GM12878 (cell line): ENCODE results near the gene PLA2G4A. TPM values are rescaled to one million over a fixed set of nuclear protein-coding genes. Genes with fewer than 3 reads are reported as not detected.

Source experiments
- ATAC-seq: fragments of 200-7000 bp; cut with Tn5 transposase; 3 replicates; pipeline ENCODE4 v1.9.1; 2020; ENCODE audit warnings: mild to moderate bottlenecking, moderate library complexity
- BruUV-seq: library from RNA; stranded (reverse); fragments of 400-500 nt; replicated peaks from 2 replicates; lab custom pipeline; 2021; lab: Mats Ljungman, UMichigan
- CTCF ChIA-PET: fragments of 300-600 bp; sonication (Branson Sonifier 250); formaldehyde crosslinking; extraction: SDS; loops from one replicate; lab custom pipeline; 2021; ENCODE audit warnings: inconsistent platforms; lab: Yijun Ruan, JAX
- POLR2A ChIA-PET: fragments of 350-600 bp; formaldehyde crosslinking; extraction: SDS; loops from one replicate; lab custom pipeline; 2021; ENCODE audit warnings: inconsistent platforms; lab: Charles Lee
- RAD21 ChIA-PET: fragments of 300-600 bp; sonication (Branson Sonifier 250); formaldehyde crosslinking; loops from one replicate; lab custom pipeline; 2023; ENCODE audit warnings: antibody characterized with exemption; ENCODE audit not compliant: unreplicated experiment; lab: Charles Lee
- SMC1A ChIA-PET: fragments of 300-600 bp; sonication (Branson Sonifier 250); formaldehyde crosslinking; loops from one replicate; lab custom pipeline; 2023; ENCODE audit not compliant: unreplicated experiment, uncharacterized antibody; lab: Charles Lee
- DNase-seq: peaks from one replicate; pipeline ENCODE4 v3.0.0-alpha.2; 2011; ENCODE audit warnings: low read depth, low spot score
- FAIRE-seq: peaks from 3 replicates; lab custom pipeline; 2011; peaks lifted over from hg19 to GRCh38; lab: Jason Lieb, UNC
- H2AFZ ChIP-seq: 2 replicates; pipeline ENCODE4 v1.6.0; 2011; ENCODE audit warnings: low read depth, low read length, control low read depth; ENCODE audit not compliant: control insufficient read depth
- H3K27ac ChIP-seq: 2 replicates; pipeline ENCODE4 v1.5.1; 2011; ENCODE audit warnings: control low read depth; ENCODE audit not compliant: control insufficient read depth, insufficient read depth
- H3K27me3 ChIP-seq, 2 experiments: replicated peaks in 1 of 2; 2 replicates each; pipeline versions ENCODE4 v1.6.0 to v1.6.1; 2011; ENCODE audit warnings: low read length in 1 of 2; ENCODE audit not compliant: control insufficient read depth in 2 of 2, insufficient read depth in 2 of 2
- H3K36me3 ChIP-seq, 2 experiments: 2 replicates each; pipeline ENCODE4 v1.5.1; 2011; ENCODE audit warnings: low read length in 1 of 2; ENCODE audit not compliant: control insufficient read depth in 2 of 2, insufficient read depth in 2 of 2
- H3K4me1 ChIP-seq: 2 replicates; pipeline ENCODE4 v1.6.1; 2011; ENCODE audit warnings: mild to moderate bottlenecking, low read length, moderate library complexity, mixed read lengths; ENCODE audit not compliant: control insufficient read depth, insufficient read depth
- H3K4me2 ChIP-seq: 2 replicates; pipeline ENCODE4 v1.6.0; 2011; ENCODE audit warnings: control low read depth; ENCODE audit not compliant: control insufficient read depth, insufficient read depth
- H3K4me3 ChIP-seq: fragments of 200-600 bp; sonication (generic); 2 replicates; pipeline ENCODE4 v1.5.1; 2016
- H3K79me2 ChIP-seq: 2 replicates; pipeline ENCODE4 v1.6.0; 2011; ENCODE audit warnings: low read length; ENCODE audit not compliant: control insufficient read depth, insufficient read depth
- H3K9ac ChIP-seq: 2 replicates; pipeline ENCODE4 v1.8.0; 2011; ENCODE audit warnings: low read length, control low read depth, mixed read lengths; ENCODE audit not compliant: control insufficient read depth, insufficient read depth
- H3K9me3 ChIP-seq: replicated peaks from 3 replicates; pipeline ENCODE4 v1.5.1; 2011; ENCODE audit warnings: mild to moderate bottlenecking, low read length; ENCODE audit not compliant: control insufficient read depth, insufficient read depth
- H4K20me1 ChIP-seq: 2 replicates; pipeline ENCODE4 v1.6.0; 2011; ENCODE audit not compliant: control insufficient read depth, insufficient read depth
- CBX3 ChIP-seq: fragments of 200-600 bp; sonication (generic); IDR thresholded peaks from 2 replicates; pipeline ENCODE4 v1.6.1; 2016; ENCODE audit warnings: low read depth, borderline replicate concordance
- CHD1 ChIP-seq: IDR thresholded peaks from 2 replicates; pipeline ENCODE4 v1.6.1; 2012; ENCODE audit warnings: low read depth, low read length, improper control_type of control experiment
- CUX1 ChIP-seq: IDR thresholded peaks from 2 replicates; pipeline ENCODE4 v1.6.1; 2012; ENCODE audit warnings: improper control_type of control experiment, low read depth, low read length; ENCODE audit not compliant: insufficient replicate concordance
- EED ChIP-seq: sonication (generic); IDR thresholded peaks from 2 replicates; pipeline ENCODE4 v1.6.1; 2016; ENCODE audit warnings: antibody characterized with exemption, low read depth
- EZH2 ChIP-seq: IDR thresholded peaks from 2 replicates; pipeline ENCODE4 v1.6.1; 2012; ENCODE audit warnings: low read depth, mild to moderate bottlenecking, control low read depth, inconsistent platforms, low read length, borderline replicate concordance; ENCODE audit not compliant: control insufficient read depth
- GATAD2B ChIP-seq: fragments of 450-650 bp; conservative IDR thresholded peaks from 2 replicates; pipeline ENCODE4 v1.6.1; 2017; ENCODE audit warnings: low read depth, mild to moderate bottlenecking, moderate library complexity
- HDGF ChIP-seq: fragments of 450-650 bp; IDR thresholded peaks from 2 replicates; pipeline ENCODE4 v1.6.1; 2016; ENCODE audit warnings: antibody characterized with exemption
- HSF1 ChIP-seq: fragments of 150-350 bp; IDR thresholded peaks from 2 replicates; pipeline ENCODE4 v1.6.1; 2014; ENCODE audit warnings: mild to moderate bottlenecking, low read depth, low read length
- IKZF2 ChIP-seq, 2 experiments: fragments of 450-650 bp; IDR thresholded peaks; 2 replicates each; pipeline ENCODE4 v1.6.1; 2017; ENCODE audit warnings: mild to moderate bottlenecking in 2 of 2, moderate library complexity in 2 of 2
- KAT2A ChIP-seq: conservative IDR thresholded peaks from 2 replicates; pipeline ENCODE4 v1.6.1; 2011; ENCODE audit warnings: low read depth, low read length; ENCODE audit not compliant: control insufficient read depth
- MTA2 ChIP-seq: fragments of 450-650 bp; IDR thresholded peaks from 2 replicates; pipeline ENCODE4 v1.6.1; 2016; ENCODE audit warnings: low read depth, mild to moderate bottlenecking, moderate library complexity
- RELB ChIP-seq: fragments of 450-650 bp; IDR thresholded peaks from 2 replicates; pipeline ENCODE4 v1.6.1; 2017; ENCODE audit warnings: low read depth, mild to moderate bottlenecking, moderate library complexity
- RFX5 ChIP-seq: IDR thresholded peaks from 2 replicates; pipeline ENCODE4 v1.6.1; 2011; ENCODE audit warnings: low read depth, low read length, improper control_type of control experiment
- SMC3 ChIP-seq: IDR thresholded peaks from 2 replicates; pipeline ENCODE4 v1.6.1; 2011; ENCODE audit warnings: low read length, improper control_type of control experiment, borderline replicate concordance
- SUPT20H ChIP-seq: IDR thresholded peaks from 2 replicates; pipeline ENCODE4 v1.6.1; 2011; ENCODE audit warnings: low read depth, mild to moderate bottlenecking, low read length, moderate library complexity, borderline replicate concordance; ENCODE audit not compliant: control insufficient read depth
- TCF7 ChIP-seq: IDR thresholded peaks from 2 replicates; pipeline ENCODE4 v1.6.1; 2014; ENCODE audit warnings: antibody characterized with exemption, borderline replicate concordance
- WGBS: methylation state at CpG from one replicate; pipeline ENCODE4 v1.1.6; 2016; ENCODE audit warnings: low lambda C conversion rate; ENCODE audit not compliant: insufficient replicate concordance, insufficient coverage; ENCODE audit errors: missing lambda C conversion rate; 5-methylcytosine and 5-hydroxymethylcytosine counted together
- in situ Hi-C: fragments of 300-500 bp; cut with MboI; formaldehyde crosslinking; loops from 9 replicates; pipeline ENCODE4 v1.14.3; 2018; ENCODE audit warnings: mixed read lengths
- intact Hi-C: fragments of 100-400 bp; cut with micrococcal nuclease; formaldehyde crosslinking; loops from one replicate; pipeline ENCODE4 v1.14.2; 2022; ENCODE audit not compliant: unreplicated experiment
- polyA plus RNA-seq, 11 experiments: library from polyadenylated mRNA; depleted of rRNA in 4 of 11; unstranded in 6 of 11; stranded (reverse) in 5 of 11; fragments of >200 nt; fragmentation: Nextera tagmentation in 4 of 11; fragmentation: Illumina TruSeq in 1 of 11; extraction: Ambion mirVana in 4 of 11; extraction: Trizol in 1 of 11; gene quantifications; 1 replicate in 1 of 11; 2 replicates in 10 of 11; pipeline versions ENCODE4 v1.2.1 to v1.2.3, GENCODE V29; 2011 to 2016; ENCODE audit warnings: inconsistent platforms in 2 of 11, missing spikeins in 2 of 11, low read depth in 1 of 11
- total RNA-seq, 4 experiments: library from RNA; depleted of rRNA in 3 of 4; stranded (reverse); fragments of >200 nt in 3 of 4; fragmentation: Illumina TruSeq in 1 of 4; extraction: Trizol in 1 of 4; gene quantifications; 2 replicates each; pipeline versions ENCODE4 v1.2.1 to v1.2.3, GENCODE V29; 2013 to 2021

PLA2G4A gene
- total and polyA plus RNA-seq, 10 of the 15 experiments (the other 5 are each of a cell fraction or from before 2014, with no cell fraction given): 0.70 to 3.3 (median 1.5) TPM; not detected in 1

- TF ChIP-seq CUX1 (no peak), GATAD2B (no peak), RFX5 (no peak), EZH2 (no peak), MTA2 (no peak)
These were observed 174.6 kb downstream of the PLA2G4A start (continued) for GRCh38 chr1:187003353-187003752.

- H3K36me3 ChIP-seq: no peaks in the 10 kb centered on the region
- no TSS peak for BruUV-seq
- intact Hi-C loops: no loop called here
- TF ChIP-seq CBX3: no peak
- no peak for TF ChIP-seq KAT2A
- no peak for TF ChIP-seq HSF1
- no peak for TF ChIP-seq SMC3
- no peak for TF ChIP-seq TCF7
- TF ChIP-seq CHD1: no peak
- no peak for TF ChIP-seq IKZF2 (IDR thresholded peaks at IDR 0.05)
- no peak for TF ChIP-seq EED
- TF ChIP-seq SUPT20H: no peak
- no peak for TF ChIP-seq MTA2
- TF ChIP-seq RELB: no peak
- TF ChIP-seq HDGF: no peak
These were observed 178.1 kb downstream of the PLA2G4A start for GRCh38 chr1:187006896-187007295.

More at GRCh38 chr1:187006896-187007295, 178.1 kb downstream of the PLA2G4A start:
- H3K27ac ChIP-seq: no peak overlapping the region
- H3K4me3 ChIP-seq: no peak overlapping the region
- in situ Hi-C loops: no loop called here
- ChIA-PET SMC1A (no interaction called here), POLR2A (no interaction called here), RAD21 (no interaction called here), CTCF (no interaction called here)
- FAIRE-seq (no peak), DNase-seq (no peak), ATAC-seq (no peak)
- H3K4me1 ChIP-seq: no peaks in the 10 kb centered on the region
- H4K20me1 ChIP-seq: no peaks in the 10 kb centered on the region
- no peaks in the 10 kb centered on the region for H3K79me2 ChIP-seq
- no peak overlapping the region for H3K9ac ChIP-seq
- H3K27me3 ChIP-seq: no peaks in the 10 kb centered on the region
- 39% methylated on average over 2 of the region's 2 CpGs for WGBS
- no peak overlapping the region for H2AFZ ChIP-seq
- no peak overlapping the region for H3K4me2 ChIP-seq
- H3K9me3 ChIP-seq: no peaks in the 10 kb centered on the region
